Endodermal cell (in vitro differentiated cells): ENCODE results near the gene FAM3C. TPM values are rescaled to one million over a fixed set of nuclear protein-coding genes. Genes with fewer than 3 reads are reported as not detected.
A peak's percentile ranks its signal among the peaks of the same experiment; 100 is the strongest.

Source experiments
- DNase-seq: peaks from one replicate; pipeline ENCODE4 v3.0.0-alpha.2; 2017
- H3K27ac ChIP-seq: 2 replicates; pipeline ENCODE4 v1.5.1; 2013; ENCODE audit warnings: mild to moderate bottlenecking, low read depth, low read length, moderate library complexity
- H3K27me3 ChIP-seq: 2 replicates; pipeline ENCODE4 v1.6.1; 2013; ENCODE audit warnings: mild to moderate bottlenecking, low read length, moderate library complexity; ENCODE audit not compliant: insufficient read depth, control insufficient read depth, poor library complexity, severe bottlenecking
- H3K36me3 ChIP-seq: 2 replicates; pipeline ENCODE4 v1.7.0; 2013; ENCODE audit warnings: mild to moderate bottlenecking, low read length, moderate library complexity; ENCODE audit not compliant: control insufficient read depth, insufficient read depth
- H3K4me1 ChIP-seq: one replicate; pipeline ENCODE4 v1.7.0; 2013; ENCODE audit warnings: low read length; ENCODE audit not compliant: control insufficient read depth, insufficient read depth
- H3K4me3 ChIP-seq: 2 replicates; pipeline ENCODE4 v1.5.1; 2013; ENCODE audit warnings: mild to moderate bottlenecking, low read length, moderate library complexity
- H3K9ac ChIP-seq: 2 replicates; pipeline ENCODE4 v1.6.1; 2013; ENCODE audit warnings: mild to moderate bottlenecking, low read length, moderate library complexity; ENCODE audit not compliant: poor library complexity, severe bottlenecking; ENCODE audit errors: extremely low read depth
- H3K9me3 ChIP-seq: 2 replicates; pipeline ENCODE4 v1.6.1; 2013; ENCODE audit warnings: mild to moderate bottlenecking, low read length, moderate library complexity; ENCODE audit not compliant: control insufficient read depth
- H3K27ac Mint-ChIP-seq: 2 replicates; pipeline ENCODE4 v1.8.0; 2020; ENCODE audit warnings: mixed read lengths
- H3K27me3 Mint-ChIP-seq: 2 replicates; pipeline ENCODE4 v1.8.0; 2021; ENCODE audit warnings: mild to moderate bottlenecking, mixed read lengths; ENCODE audit not compliant: insufficient read depth
- H3K36me3 Mint-ChIP-seq: 2 replicates; pipeline ENCODE4 v1.8.0; 2020; ENCODE audit warnings: low read depth, mixed read lengths
- H3K4me1 Mint-ChIP-seq: 2 replicates; pipeline ENCODE4 v1.8.0; 2020; ENCODE audit warnings: mixed read lengths
- H3K4me3 Mint-ChIP-seq: 2 replicates; pipeline ENCODE4 v1.8.0; 2020; ENCODE audit warnings: mild to moderate bottlenecking, moderate library complexity, mixed read lengths
- H3K9me3 Mint-ChIP-seq: 2 replicates; pipeline ENCODE4 v1.8.0; 2020; ENCODE audit warnings: mild to moderate bottlenecking, mixed read lengths
- WGBS, 2 experiments: methylation state at CpG; one replicate each; pipeline versions ENCODE4 v1.1.5 to v1.1.7; 2013; ENCODE audit warnings: missing lambda C conversion rate in 2 of 2, mixed read lengths in 1 of 2; ENCODE audit not compliant: insufficient coverage in 1 of 2, insufficient read length in 1 of 2; 5-methylcytosine and 5-hydroxymethylcytosine counted together
- total RNA-seq, 2 donors: library from RNA; stranded (reverse); fragmentation: NEBNext Ultra II Directional in 1 of 2; extraction: Animal tissue kit (Norgen Biotek cat#: 25700) in 1 of 2; gene quantifications; 2 replicates in 1 of 2; 3 replicates in 1 of 2; pipeline ENCODE4 v1.2.1, GENCODE V29; 2021
- TF ChIP-seq, protein P1 (sequence below): fragments of 200-600 bp; sonication (generic); conservative IDR thresholded peaks from 2 replicates; pipeline ENCODE4 v1.5.0; 2021; ENCODE audit warnings: antibody characterized with exemption, mild to moderate bottlenecking

Gene FAM3C
- total RNA-seq, 2 donors from 2014 or later: 61.3 to 61.5 TPM

- no peak overlapping the region for H3K9ac ChIP-seq
- H3K9me3 ChIP-seq: no peaks in the 10 kb centered on the region
- no peaks in the 10 kb centered on the region for H3K36me3 ChIP-seq
- peaks cover 53% of the 10 kb centered on the region for H3K27me3 Mint-ChIP-seq
- peaks cover 14% of the 10 kb centered on the region for H3K4me1 Mint-ChIP-seq
- no peak overlapping the region for H3K27ac Mint-ChIP-seq
- TF ChIP-seq, protein P1, sequence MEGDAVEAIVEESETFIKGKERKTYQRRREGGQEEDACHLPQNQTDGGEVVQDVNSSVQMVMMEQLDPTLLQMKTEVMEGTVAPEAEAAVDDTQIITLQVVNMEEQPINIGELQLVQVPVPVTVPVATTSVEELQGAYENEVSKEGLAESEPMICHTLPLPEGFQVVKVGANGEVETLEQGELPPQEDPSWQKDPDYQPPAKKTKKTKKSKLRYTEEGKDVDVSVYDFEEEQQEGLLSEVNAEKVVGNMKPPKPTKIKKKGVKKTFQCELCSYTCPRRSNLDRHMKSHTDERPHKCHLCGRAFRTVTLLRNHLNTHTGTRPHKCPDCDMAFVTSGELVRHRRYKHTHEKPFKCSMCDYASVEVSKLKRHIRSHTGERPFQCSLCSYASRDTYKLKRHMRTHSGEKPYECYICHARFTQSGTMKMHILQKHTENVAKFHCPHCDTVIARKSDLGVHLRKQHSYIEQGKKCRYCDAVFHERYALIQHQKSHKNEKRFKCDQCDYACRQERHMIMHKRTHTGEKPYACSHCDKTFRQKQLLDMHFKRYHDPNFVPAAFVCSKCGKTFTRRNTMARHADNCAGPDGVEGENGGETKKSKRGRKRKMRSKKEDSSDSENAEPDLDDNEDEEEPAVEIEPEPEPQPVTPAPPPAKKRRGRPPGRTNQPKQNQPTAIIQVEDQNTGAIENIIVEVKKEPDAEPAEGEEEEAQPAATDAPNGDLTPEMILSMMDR: no peak
- no peak overlapping the region for H3K27ac ChIP-seq
- H3K4me3 Mint-ChIP-seq: no peak overlapping the region
- no peak for DNase-seq
- no peak overlapping the region for H3K4me3 ChIP-seq
- H3K36me3 Mint-ChIP-seq: no peaks in the 10 kb centered on the region
- WGBS, 2 experiments: 74 to 94% methylated on average over 5 of the region's 5 CpGs
- H3K4me1 ChIP-seq: no peaks in the 10 kb centered on the region
- peaks cover 51% of the 10 kb centered on the region for H3K27me3 ChIP-seq
- H3K9me3 Mint-ChIP-seq: no peaks in the 10 kb centered on the region
Measured at GRCh38 chr7:121331574-121331973, 64.5 kb downstream of the FAM3C start.

- H3K36me3 ChIP-seq: no peaks in the 10 kb centered on the region
- no peaks in the 10 kb centered on the region for H3K4me1 ChIP-seq
- H3K36me3 Mint-ChIP-seq: no peaks in the 10 kb centered on the region
- no peak overlapping the region for H3K4me3 ChIP-seq
- DNase-seq: no peak
- no peak overlapping the region for H3K4me3 Mint-ChIP-seq
- no peak overlapping the region for H3K9ac ChIP-seq
- WGBS, 2 experiments: 86% methylated on average over 4 of the region's 4 CpGs; no CpG with 5 or more reads in 1 of the 2 experiments
- peaks cover 14% of the 10 kb centered on the region for H3K4me1 Mint-ChIP-seq
- no peaks in the 10 kb centered on the region for H3K9me3 Mint-ChIP-seq
- H3K9me3 ChIP-seq: no peaks in the 10 kb centered on the region
- no peak overlapping the region for H3K27ac Mint-ChIP-seq
- TF ChIP-seq, protein P1: no peak
- H3K27ac ChIP-seq: no peak overlapping the region
- H3K27me3 ChIP-seq: peaks cover 51% of the 10 kb centered on the region
- H3K27me3 Mint-ChIP-seq: peaks cover 58% of the 10 kb centered on the region
Measured at GRCh38 chr7:121331048-121331447, 65.1 kb downstream of the FAM3C start.

- H3K9me3 ChIP-seq: no peaks in the 10 kb centered on the region
- no peak overlapping the region for H3K27ac ChIP-seq
- Mint-ChIP-seq H3K4me1 (peaks cover 14% of the 10 kb centered on the region), H3K27me3 (peaks cover 58% of the 10 kb centered on the region), H3K27ac (no peak overlapping the region), H3K4me3 (peak overlapping the region; percentile 63), H3K9me3 (no peaks in the 10 kb centered on the region), H3K36me3 (no peaks in the 10 kb centered on the region)
- H3K9ac ChIP-seq: peak overlapping the region; percentile 40
- DNase-seq: peak; percentile 75
- H3K27me3 ChIP-seq: peaks cover 51% of the 10 kb centered on the region
- H3K4me1 ChIP-seq: no peaks in the 10 kb centered on the region
- WGBS, 2 experiments: 0 to 2% methylated on average over 10 to 52 of the region's 52 CpGs
- TF ChIP-seq, protein P1: no peak
- no peaks in the 10 kb centered on the region for H3K36me3 ChIP-seq
- peak overlapping the region; percentile 83 for H3K4me3 ChIP-seq
Measured at GRCh38 chr7:121330053-121330833, 65.9 kb downstream of the FAM3C start.
